Keratinocyte (primary cell): ENCODE measurements around the gene LDAH.

Source experiments
- CTCF ChIP-seq, 3 experiments: IDR thresholded peaks in 1 of 3; conservative IDR thresholded peaks in 1 of 3; optimal IDR thresholded peaks in 1 of 3; 2 replicates in 2 of 3; 3 replicates in 1 of 3; pipeline versions ENCODE3 to v1.5.1; 2011; ENCODE audit warnings: low read length in 3 of 3, mild to moderate bottlenecking in 3 of 3, moderate library complexity in 2 of 3, control low read depth in 1 of 3, inconsistent platforms in 1 of 3; ENCODE audit not compliant: insufficient read depth in 2 of 3; ENCODE audit errors: extremely low read depth in 1 of 3
- EZH2 ChIP-seq: IDR thresholded peaks from one replicate; pipeline ENCODE4 v1.6.1; 2012; ENCODE audit warnings: inconsistent platforms, mild to moderate bottlenecking, low read length, moderate library complexity

GRCh38 chr2:20678780-20679179 is 144.1 kb downstream of the LDAH start:
- no peak for TF ChIP-seq EZH2
- TF ChIP-seq CTCF (optimal IDR thresholded peaks at IDR 0.05 in 1 of 3, IDR thresholded peaks at IDR 0.05 in 1 of 3, conservative IDR thresholded peaks at IDR 0.05 in 1 of 3; ENCODE audit: extremely low read depth in 1 of 3, insufficient read depth in 2 of 3, low read length in 3 of 3), result no peak
